ENCODE results near the gene SOST. TPM values are rescaled to one million over a fixed set of nuclear protein-coding genes. Genes with fewer than 3 reads are reported as not detected.

Gene SOST
- total RNA-seq, 1 experiment from 2014 or later, result not detected

DNA sequence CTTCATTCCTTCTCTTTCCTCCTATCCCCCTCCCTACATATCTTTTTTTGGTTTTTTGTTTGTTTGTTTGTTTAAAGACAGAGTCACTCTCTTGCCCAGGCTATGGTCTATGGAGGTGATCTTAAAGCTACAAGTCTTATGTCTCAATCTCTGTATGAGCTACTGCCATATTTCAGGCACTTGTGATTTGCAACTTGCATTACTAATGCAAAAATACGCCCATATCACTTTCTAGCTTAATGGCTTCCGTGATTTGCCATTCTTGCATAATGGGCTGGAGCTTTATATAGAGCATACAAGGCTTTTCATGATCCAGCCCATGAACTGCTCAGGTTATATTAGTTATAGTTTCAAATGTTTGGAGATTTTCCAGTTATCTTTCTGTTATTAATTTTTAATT, 29.1 kb upstream of the SOST start:
- DNase-seq, result no peak
- peaks cover 2% of the 10 kb centered on the region; the same call in 1 of the 2 replicates for H3K27me3 ChIP-seq (ENCODE audit: insufficient read depth, low read depth)
- no peaks in the 10 kb centered on the region for H3K79me2 ChIP-seq (ENCODE audit: low read depth)
- H3K4me1 ChIP-seq (replicated peaks; ENCODE audit: insufficient read depth), result no peaks in the 10 kb centered on the region; the same call in 1 of the 2 replicates
- intact Hi-C loops (cut with micrococcal nuclease; ENCODE audit: unreplicated experiment), result no loop called here
- no peak overlapping the region for H3K4me2 ChIP-seq
- H2AFZ ChIP-seq, result no peak overlapping the region
- BruUV-seq (replicated peaks), result no TSS peak
- TF ChIP-seq, protein P1, sequence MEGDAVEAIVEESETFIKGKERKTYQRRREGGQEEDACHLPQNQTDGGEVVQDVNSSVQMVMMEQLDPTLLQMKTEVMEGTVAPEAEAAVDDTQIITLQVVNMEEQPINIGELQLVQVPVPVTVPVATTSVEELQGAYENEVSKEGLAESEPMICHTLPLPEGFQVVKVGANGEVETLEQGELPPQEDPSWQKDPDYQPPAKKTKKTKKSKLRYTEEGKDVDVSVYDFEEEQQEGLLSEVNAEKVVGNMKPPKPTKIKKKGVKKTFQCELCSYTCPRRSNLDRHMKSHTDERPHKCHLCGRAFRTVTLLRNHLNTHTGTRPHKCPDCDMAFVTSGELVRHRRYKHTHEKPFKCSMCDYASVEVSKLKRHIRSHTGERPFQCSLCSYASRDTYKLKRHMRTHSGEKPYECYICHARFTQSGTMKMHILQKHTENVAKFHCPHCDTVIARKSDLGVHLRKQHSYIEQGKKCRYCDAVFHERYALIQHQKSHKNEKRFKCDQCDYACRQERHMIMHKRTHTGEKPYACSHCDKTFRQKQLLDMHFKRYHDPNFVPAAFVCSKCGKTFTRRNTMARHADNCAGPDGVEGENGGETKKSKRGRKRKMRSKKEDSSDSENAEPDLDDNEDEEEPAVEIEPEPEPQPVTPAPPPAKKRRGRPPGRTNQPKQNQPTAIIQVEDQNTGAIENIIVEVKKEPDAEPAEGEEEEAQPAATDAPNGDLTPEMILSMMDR (conservative IDR thresholded peaks at IDR 0.05), result no peak
- TF ChIP-seq EZH2 (IDR thresholded peaks at IDR 0.05; ENCODE audit: low read depth), result no peak
- no peaks in the 10 kb centered on the region for H4K20me1 ChIP-seq (ENCODE audit: insufficient read depth)
- ChIA-PET CTCF (no interaction called here), POLR2A (ENCODE audit: unreplicated experiment) (no interaction called here)
- H3K9me2 ChIP-seq (ENCODE audit: insufficient read depth), result no peaks in the 10 kb centered on the region
- no peak overlapping the region for H3K27ac ChIP-seq
- H3K36me3 ChIP-seq (ENCODE audit: low read depth), result no peaks in the 10 kb centered on the region
- no peaks in the 10 kb centered on the region for H3K9me3 ChIP-seq (ENCODE audit: insufficient read depth, low read depth)
- no peaks in the 10 kb centered on the region for H3F3A ChIP-seq (ENCODE audit: insufficient read depth, low read depth)
- no peak overlapping the region for H3K4me3 ChIP-seq

DNA sequence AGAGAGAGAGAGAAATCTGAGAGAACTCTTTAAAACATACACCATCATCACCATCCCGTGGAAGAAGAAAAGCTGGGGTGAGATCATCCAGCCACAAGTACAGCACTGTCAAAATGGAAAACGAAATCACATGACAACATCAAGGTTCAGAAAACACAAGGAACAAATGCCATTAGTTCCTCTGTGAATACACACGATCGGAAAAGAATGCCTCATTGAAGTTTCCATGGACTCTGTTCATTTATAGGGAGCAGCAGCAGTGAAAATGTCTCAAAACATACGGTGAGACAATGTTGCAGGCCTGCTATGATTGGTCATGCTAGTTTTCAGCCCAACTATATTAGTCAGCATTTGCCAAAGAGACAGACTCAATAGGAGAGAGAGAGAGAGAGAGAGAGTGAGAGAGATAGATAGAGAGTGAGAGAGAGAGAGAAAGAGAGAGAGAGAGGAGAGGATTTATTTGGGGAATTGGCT, 26.1 kb upstream of the SOST start:
- no peaks in the 10 kb centered on the region for H4K20me1 ChIP-seq (ENCODE audit: insufficient read depth)
- no peaks in the 10 kb centered on the region for H3K79me2 ChIP-seq (ENCODE audit: low read depth)
- H3K27me3 ChIP-seq (ENCODE audit: insufficient read depth, low read depth), result peaks cover 16% of the 10 kb centered on the region; the same call in 1 of the 2 replicates
- TF ChIP-seq, protein P1 (conservative IDR thresholded peaks at IDR 0.05), result no peak
- no peak for TF ChIP-seq EZH2 (IDR thresholded peaks at IDR 0.05; ENCODE audit: low read depth)
- ChIA-PET POLR2A (ENCODE audit: unreplicated experiment) (no interaction called here), CTCF (interaction anchor here (0.5 to 0.6 kb wide), 2 partner anchors 56 to 100 kb away, joined by 3 to 7 read pairs; no protein-coding TSS in a partner anchor)
- no peaks in the 10 kb centered on the region for H3K9me2 ChIP-seq (ENCODE audit: insufficient read depth)
- no peak overlapping the region for H3K27ac ChIP-seq
- no peak overlapping the region for H2AFZ ChIP-seq
- H3F3A ChIP-seq (ENCODE audit: insufficient read depth, low read depth), result no peaks in the 10 kb centered on the region
- intact Hi-C loops (cut with micrococcal nuclease; ENCODE audit: unreplicated experiment), result no loop called here
- H3K4me1 ChIP-seq (replicated peaks; ENCODE audit: insufficient read depth), result no peaks in the 10 kb centered on the region
- DNase-seq, result no peak
- no TSS peak for BruUV-seq (replicated peaks)
- H3K4me3 ChIP-seq, result no peak overlapping the region
- H3K36me3 ChIP-seq (ENCODE audit: low read depth), result no peaks in the 10 kb centered on the region
- no peaks in the 10 kb centered on the region for H3K9me3 ChIP-seq (ENCODE audit: insufficient read depth, low read depth)
- no peak overlapping the region for H3K4me2 ChIP-seq

DNA sequence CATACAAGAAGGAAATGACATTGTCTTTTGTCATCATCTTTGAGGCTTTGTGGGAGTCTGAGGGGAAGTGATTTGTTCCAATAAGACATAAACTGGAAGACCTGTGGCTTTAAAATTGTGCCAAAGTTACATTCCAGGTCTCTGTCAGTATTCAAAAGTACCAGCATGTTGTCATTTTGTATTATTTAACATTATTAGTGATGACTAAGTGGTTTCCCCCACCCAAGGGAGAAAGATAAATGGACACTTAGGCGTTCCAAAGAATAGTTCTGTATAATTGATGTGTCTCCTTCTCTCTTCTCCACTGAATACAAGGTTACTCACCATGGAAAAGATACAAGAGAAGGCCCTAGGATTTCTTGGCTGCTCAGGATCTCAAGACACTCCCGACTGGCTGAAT, 25.5 kb upstream of the SOST start:
- Histone ChIP-seq H3K27me3 (ENCODE audit: insufficient read depth, low read depth) (peaks cover 20% of the 10 kb centered on the region; the same call in 1 of the 2 replicates), H3K27ac (no peak overlapping the region), H3K79me2 (ENCODE audit: low read depth) (no peaks in the 10 kb centered on the region), H3K36me3 (ENCODE audit: low read depth) (no peaks in the 10 kb centered on the region), H3K9me3 (ENCODE audit: insufficient read depth, low read depth) (no peaks in the 10 kb centered on the region), H3F3A (ENCODE audit: insufficient read depth, low read depth) (no peaks in the 10 kb centered on the region), H3K4me2 (no peak overlapping the region), H3K9me2 (ENCODE audit: insufficient read depth) (no peaks in the 10 kb centered on the region), H3K4me3 (no peak overlapping the region), H4K20me1 (ENCODE audit: insufficient read depth) (no peaks in the 10 kb centered on the region), H3K4me1 (replicated peaks; ENCODE audit: insufficient read depth) (0 out of 2 replicates have a peak, but pooled peaks cover 3% of the 10 kb centered on the region), H2AFZ (no peak overlapping the region)
- no TSS peak for BruUV-seq (replicated peaks)
- no peak for DNase-seq
- ChIA-PET POLR2A (ENCODE audit: unreplicated experiment) (no interaction called here), CTCF (interaction anchor here (0.6 kb wide), 1 partner anchor 57 kb away, joined by 3 read pairs; no protein-coding TSS in a partner anchor)
- TF ChIP-seq EZH2 (IDR thresholded peaks at IDR 0.05; ENCODE audit: low read depth), result no peak
- TF ChIP-seq, protein P1 (conservative IDR thresholded peaks at IDR 0.05), result no peak
- intact Hi-C loops (cut with micrococcal nuclease; ENCODE audit: unreplicated experiment), result no loop called here
